Breast epithelium (tissue), 3 donors: Measurements from ENCODE around the gene COL16A1.

Experiments used
- POLR2A ChIP-seq: fragments of 450-650 bp; IDR thresholded peaks from one replicate; pipeline ENCODE4 v1.6.1; 2016; ENCODE audit warnings: antibody characterized with exemption, mild to moderate bottlenecking, moderate library complexity
- POLR2AphosphoS5 ChIP-seq, 3 donors: sonication (generic); formaldehyde crosslinking; IDR thresholded peaks; one replicate each; pipeline ENCODE4 v1.6.1; 2017; ENCODE audit warnings: antibody characterized with exemption in 3 of 3
- TF ChIP-seq, protein P1 (sequence below), 3 donors: fragments of 450-650 bp; IDR thresholded peaks; one replicate each; pipeline ENCODE4 v1.5.1; 2016 to 2017; ENCODE audit warnings: antibody characterized with exemption in 3 of 3, mild to moderate bottlenecking in 3 of 3, moderate library complexity in 3 of 3

DNA sequence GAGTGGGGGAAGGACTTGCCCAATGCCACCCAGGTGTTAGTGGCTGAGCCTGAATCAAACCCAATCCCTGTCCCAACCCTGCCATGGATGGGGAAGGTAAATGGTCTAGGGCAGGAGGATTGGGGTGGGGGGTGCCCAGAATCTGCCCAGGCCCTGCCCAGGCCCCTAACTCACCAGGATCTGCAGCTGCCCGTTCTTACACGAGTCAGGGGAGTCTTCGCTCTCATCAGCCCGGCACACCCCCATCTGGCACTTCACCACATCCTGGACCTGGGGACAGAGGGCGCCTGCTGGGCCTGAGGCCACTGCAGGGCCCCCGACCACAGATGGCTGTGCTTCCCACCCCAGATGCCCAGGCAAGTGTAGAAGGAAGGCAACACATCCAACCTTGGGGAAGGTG, 28.5 kb upstream of the COL16A1 start:
- TF ChIP-seq, protein P1, sequence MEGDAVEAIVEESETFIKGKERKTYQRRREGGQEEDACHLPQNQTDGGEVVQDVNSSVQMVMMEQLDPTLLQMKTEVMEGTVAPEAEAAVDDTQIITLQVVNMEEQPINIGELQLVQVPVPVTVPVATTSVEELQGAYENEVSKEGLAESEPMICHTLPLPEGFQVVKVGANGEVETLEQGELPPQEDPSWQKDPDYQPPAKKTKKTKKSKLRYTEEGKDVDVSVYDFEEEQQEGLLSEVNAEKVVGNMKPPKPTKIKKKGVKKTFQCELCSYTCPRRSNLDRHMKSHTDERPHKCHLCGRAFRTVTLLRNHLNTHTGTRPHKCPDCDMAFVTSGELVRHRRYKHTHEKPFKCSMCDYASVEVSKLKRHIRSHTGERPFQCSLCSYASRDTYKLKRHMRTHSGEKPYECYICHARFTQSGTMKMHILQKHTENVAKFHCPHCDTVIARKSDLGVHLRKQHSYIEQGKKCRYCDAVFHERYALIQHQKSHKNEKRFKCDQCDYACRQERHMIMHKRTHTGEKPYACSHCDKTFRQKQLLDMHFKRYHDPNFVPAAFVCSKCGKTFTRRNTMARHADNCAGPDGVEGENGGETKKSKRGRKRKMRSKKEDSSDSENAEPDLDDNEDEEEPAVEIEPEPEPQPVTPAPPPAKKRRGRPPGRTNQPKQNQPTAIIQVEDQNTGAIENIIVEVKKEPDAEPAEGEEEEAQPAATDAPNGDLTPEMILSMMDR (IDR thresholded peaks at IDR 0.05) = no peak
- TF ChIP-seq POLR2A = no peak
- TF ChIP-seq POLR2AphosphoS5 (IDR thresholded peaks at IDR 0.05) = no peak
